ENCODE measurements around the gene NRBF2.
"Not testable (repeated sequence)": the region's sequence is repeated elsewhere in the genome, so short reads cannot be mapped to it uniquely, and the experiment has no call there.

The NRBF2 gene

GRCh38 chr10:63119041-63119440 is 14.1 kb upstream of the NRBF2 start:
- no peak for FAIRE-seq

GRCh38 chr10:63120554-63120953 is 12.6 kb upstream of the NRBF2 start:
- no peak for FAIRE-seq

GRCh38 chr10:63123727-63124362 is 9.3 kb upstream of the NRBF2 start:
- FAIRE-seq: no peak

GRCh38 chr10:63125459-63125858 is 7.7 kb upstream of the NRBF2 start:
- no peak for FAIRE-seq

- FAIRE-seq: no peak
Measured at GRCh38 chr10:63128443-63128842, 4.7 kb upstream of the NRBF2 start.

GRCh38 chr10:63129888-63130287 is 3.2 kb upstream of the NRBF2 start:
- FAIRE-seq: no peak

GRCh38 chr10:63132651-63133055 is 475 bp upstream of the NRBF2 start:
- FAIRE-seq: no peak

- FAIRE-seq: no peak
Measured at GRCh38 chr10:63133821-63134557, 861 bp downstream of the NRBF2 start.

- FAIRE-seq: no peak
Measured at GRCh38 chr10:63137306-63137705, 4.2 kb downstream of the NRBF2 start.

GRCh38 chr10:63140077-63140476 is 6.9 kb downstream of the NRBF2 start:
- no peak for FAIRE-seq

- FAIRE-seq: no peak
Measured at GRCh38 chr10:63142136-63142535, 9.0 kb downstream of the NRBF2 start.

- no peak for FAIRE-seq
Measured at GRCh38 chr10:63143987-63144386, 10.9 kb downstream of the NRBF2 start.

GRCh38 chr10:63145782-63146181 is 12.7 kb downstream of the NRBF2 start:
- FAIRE-seq: no peak

GRCh38 chr10:63146503-63146902 is 13.4 kb downstream of the NRBF2 start:
- FAIRE-seq: no peak

- no peak for FAIRE-seq
Measured at GRCh38 chr10:63150745-63151144, 17.6 kb downstream of the NRBF2 start.

GRCh38 chr10:63153868-63154545 is 20.9 kb downstream of the NRBF2 start:
- not testable (repeated sequence) for FAIRE-seq

- FAIRE-seq: peak; percentile 82
Measured at GRCh38 chr10:63154546-63155387, 21.6 kb downstream of the NRBF2 start.

GRCh38 chr10:63155388-63156020 is 22.4 kb downstream of the NRBF2 start:
- no peak for FAIRE-seq

GRCh38 chr10:63156236-63156635 is 23.1 kb downstream of the NRBF2 start:
- FAIRE-seq: no peak

GRCh38 chr10:63157845-63158624 is 24.9 kb downstream of the NRBF2 start:
- FAIRE-seq: no peak

GRCh38 chr10:63161592-63161991 is 28.5 kb downstream of the NRBF2 start:
- no peak for FAIRE-seq

GRCh38 chr10:63164166-63164623 is 31.1 kb downstream of the NRBF2 start:
- FAIRE-seq: no peak
